Parathyroid adenoma (tissue), 2 donors: ENCODE data around the gene TMEM247.

ENCODE experiments used
- H2AFZ ChIP-seq: fragments of 300-600 bp; sonication (generic); one replicate; pipeline ENCODE4 v1.7.0; 2017; ENCODE audit warnings: antibody characterized with exemption, mild to moderate bottlenecking
- H3K27ac ChIP-seq: fragments of 300-600 bp; sonication (generic); one replicate; pipeline ENCODE4 v1.7.0; 2017
- H3K27me3 ChIP-seq: fragments of 300-600 bp; sonication (generic); one replicate; pipeline ENCODE4 v1.7.0; 2017; ENCODE audit warnings: low read length; ENCODE audit not compliant: control insufficient read depth, insufficient read depth
- H3K36me3 ChIP-seq: fragments of 300-600 bp; sonication (generic); one replicate; pipeline ENCODE4 v1.7.0; 2017; ENCODE audit warnings: low read length; ENCODE audit not compliant: control insufficient read depth, insufficient read depth
- H3K4me1 ChIP-seq: fragments of 300-600 bp; sonication (generic); one replicate; pipeline ENCODE4 v1.7.0; 2017; ENCODE audit warnings: control low read depth
- H3K4me2 ChIP-seq: fragments of 300-600 bp; sonication (generic); one replicate; pipeline ENCODE4 v1.7.0; 2017; ENCODE audit warnings: low read length
- H3K4me3 ChIP-seq: fragments of 300-600 bp; sonication (generic); one replicate; pipeline ENCODE4 v1.7.0; 2017; ENCODE audit warnings: low read depth, low read length
- H3K79me2 ChIP-seq: fragments of 300-600 bp; sonication (generic); one replicate; pipeline ENCODE4 v1.7.0; 2017; ENCODE audit warnings: control low read depth
- H3K9ac ChIP-seq: fragments of 300-600 bp; sonication (generic); one replicate; pipeline ENCODE4 v1.7.0; 2017; ENCODE audit warnings: mild to moderate bottlenecking
- H3K9me3 ChIP-seq: fragments of 300-600 bp; sonication (generic); one replicate; pipeline ENCODE4 v1.7.0; 2017; ENCODE audit warnings: low read length; ENCODE audit not compliant: control insufficient read depth
- CTCF ChIP-seq: fragments of 300-600 bp; sonication (generic); IDR thresholded peaks from one replicate; pipeline ENCODE4 v1.7.0; 2017; ENCODE audit warnings: antibody characterized with exemption, mild to moderate bottlenecking
- donor health status: primary hyperparathyroidism.

Gene TMEM247

GRCh38 chr2:46479265-46479664, at the start of gene TMEM247:
Gene TMEM247, plus strand, starts transcription at chr2:46479565.
- Histone ChIP-seq H3K9me3 (no peaks in the 10 kb centered on the region), H3K4me1 (no peaks in the 10 kb centered on the region), H3K9ac (no peak within 1 kb of the TSS), H3K27me3 (peaks cover 4% of the 10 kb centered on the region), H2AFZ (no peak within 1 kb of the TSS), H3K79me2 (no peaks in the 10 kb centered on the region), H3K27ac (no peak within 1 kb of the TSS), H3K4me2 (no peak within 1 kb of the TSS), H3K4me3 (no peak within 1 kb of the TSS), H3K36me3 (no peaks in the 10 kb centered on the region)
- TF ChIP-seq CTCF: no peak

- no peaks in the 10 kb centered on the region for H3K9me3 ChIP-seq
- TF ChIP-seq CTCF: no peak
- H2AFZ ChIP-seq: no peak overlapping the region
- no peak overlapping the region for H3K4me2 ChIP-seq
- no peaks in the 10 kb centered on the region for H3K27me3 ChIP-seq
- H3K27ac ChIP-seq: no peak overlapping the region
- no peaks in the 10 kb centered on the region for H3K4me1 ChIP-seq
- no peak overlapping the region for H3K9ac ChIP-seq
- no peaks in the 10 kb centered on the region for H3K36me3 ChIP-seq
- H3K4me3 ChIP-seq: no peak overlapping the region
- no peaks in the 10 kb centered on the region for H3K79me2 ChIP-seq
These were observed 49.0 kb upstream of the TMEM247 start for GRCh38 chr2:46430413-46430812.

GRCh38 chr2:46430992-46431391, 48.4 kb upstream of the TMEM247 start:
- H2AFZ ChIP-seq: no peak overlapping the region
- no peak overlapping the region for H3K4me3 ChIP-seq
- no peaks in the 10 kb centered on the region for H3K4me1 ChIP-seq
- no peaks in the 10 kb centered on the region for H3K36me3 ChIP-seq
- no peak overlapping the region for H3K9ac ChIP-seq
- H3K79me2 ChIP-seq: no peaks in the 10 kb centered on the region
- no peak for TF ChIP-seq CTCF
- H3K27ac ChIP-seq: no peak overlapping the region
- no peaks in the 10 kb centered on the region for H3K9me3 ChIP-seq
- H3K4me2 ChIP-seq: no peak overlapping the region
- no peaks in the 10 kb centered on the region for H3K27me3 ChIP-seq

- Histone ChIP-seq H3K27me3 (no peaks in the 10 kb centered on the region), H3K79me2 (no peaks in the 10 kb centered on the region), H3K9me3 (no peaks in the 10 kb centered on the region), H3K4me2 (no peak overlapping the region), H3K27ac (no peak overlapping the region), H3K4me3 (no peak overlapping the region), H2AFZ (no peak overlapping the region), H3K4me1 (no peaks in the 10 kb centered on the region), H3K36me3 (no peaks in the 10 kb centered on the region), H3K9ac (no peak overlapping the region)
- no peak for TF ChIP-seq CTCF
These were observed 47.7 kb upstream of the TMEM247 start for GRCh38 chr2:46431481-46432235.

GRCh38 chr2:46434851-46435273, 44.5 kb upstream of the TMEM247 start:
- Histone ChIP-seq H3K9me3 (no peaks in the 10 kb centered on the region), H3K79me2 (no peaks in the 10 kb centered on the region), H3K27me3 (no peaks in the 10 kb centered on the region), H3K4me3 (no peak overlapping the region), H2AFZ (no peak overlapping the region), H3K4me1 (no peaks in the 10 kb centered on the region), H3K27ac (no peak overlapping the region), H3K9ac (no peak overlapping the region), H3K36me3 (no peaks in the 10 kb centered on the region), H3K4me2 (no peak overlapping the region)
- no peak for TF ChIP-seq CTCF
